Upper lobe of right lung (tissue), 1 donor: ENCODE data around the gene FLOT2. TPM values are rescaled to one million over a fixed set of nuclear protein-coding genes. Genes with fewer than 3 reads are reported as not detected.

Source experiments
- ATAC-seq: fragments of 200-7000 bp; cut with Tn5 transposase; one replicate; pipeline ENCODE4 v1.9.1; 2020; ENCODE audit warnings: mild to moderate bottlenecking, moderate library complexity
- DNase-seq: peaks from one replicate; pipeline ENCODE4 v3.0.0-alpha.2; 2020
- H3K27ac ChIP-seq: fragments of 200-600 bp; one replicate; pipeline ENCODE4 v1.8.0; 2022
- H3K27me3 ChIP-seq: fragments of 200-600 bp; one replicate; pipeline ENCODE4 v1.8.0; 2022; ENCODE audit warnings: mild to moderate bottlenecking
- H3K36me3 ChIP-seq: fragments of 200-600 bp; one replicate; pipeline ENCODE4 v1.8.0; 2022
- H3K4me1 ChIP-seq: fragments of 200-600 bp; one replicate; pipeline ENCODE4 v1.8.0; 2022
- H3K4me3 ChIP-seq: fragments of 200-600 bp; one replicate; pipeline ENCODE4 v1.8.0; 2022; ENCODE audit warnings: mild to moderate bottlenecking
- H3K9me3 ChIP-seq: fragments of 200-600 bp; one replicate; pipeline ENCODE4 v1.8.0; 2022
- intact Hi-C: fragments of 100-400 bp; cut with DNase I; formaldehyde crosslinking; loops from one replicate; pipeline ENCODE4 v1.11.0; 2022
- total RNA-seq: library from RNA; stranded (reverse); fragmentation: NEBNext Ultra II Directional; extraction: Animal tissue kit (Norgen Biotek cat#: 25700); gene quantifications from one replicate; pipeline ENCODE4 v1.2.1, GENCODE V29; 2021
- TF ChIP-seq, protein P1 (sequence below): fragments of 200-600 bp; IDR thresholded peaks from one replicate; pipeline ENCODE4 v1.8.0; 2022; ENCODE audit warnings: antibody characterized with exemption
- donor health status: DM: no; HTN: yes; CAD: no; lungs with severe emphysema.

The FLOT2 gene
- total RNA-seq, 1 donor from 2014 or later: 157 TPM

DNA sequence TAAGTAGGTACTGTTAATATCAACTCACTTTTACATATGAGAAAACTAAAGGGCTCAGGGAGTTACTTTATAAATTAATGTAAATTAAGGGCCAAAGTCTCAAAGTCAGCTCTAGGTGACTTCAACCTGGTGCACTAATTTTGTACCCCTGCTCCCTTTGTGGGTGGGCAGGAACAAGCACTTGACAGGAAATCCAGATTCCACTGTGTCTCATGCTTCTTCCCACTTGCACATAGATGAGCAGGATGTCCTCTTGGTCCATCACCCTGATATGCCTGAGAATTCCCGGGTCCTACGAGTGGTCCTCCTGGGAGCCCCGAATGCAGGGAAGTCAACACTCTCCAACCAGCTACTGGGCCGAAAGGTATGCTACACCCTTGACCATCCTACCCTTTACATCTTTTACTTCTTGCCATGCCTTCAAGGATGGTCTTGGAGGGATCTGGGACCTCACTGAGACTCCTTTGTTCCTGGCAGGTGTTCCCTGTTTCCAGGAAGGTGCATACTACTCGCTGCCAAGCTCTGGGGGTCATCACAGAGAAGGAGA, 41.4 kb downstream of the FLOT2 start:
- TF ChIP-seq, protein P1, sequence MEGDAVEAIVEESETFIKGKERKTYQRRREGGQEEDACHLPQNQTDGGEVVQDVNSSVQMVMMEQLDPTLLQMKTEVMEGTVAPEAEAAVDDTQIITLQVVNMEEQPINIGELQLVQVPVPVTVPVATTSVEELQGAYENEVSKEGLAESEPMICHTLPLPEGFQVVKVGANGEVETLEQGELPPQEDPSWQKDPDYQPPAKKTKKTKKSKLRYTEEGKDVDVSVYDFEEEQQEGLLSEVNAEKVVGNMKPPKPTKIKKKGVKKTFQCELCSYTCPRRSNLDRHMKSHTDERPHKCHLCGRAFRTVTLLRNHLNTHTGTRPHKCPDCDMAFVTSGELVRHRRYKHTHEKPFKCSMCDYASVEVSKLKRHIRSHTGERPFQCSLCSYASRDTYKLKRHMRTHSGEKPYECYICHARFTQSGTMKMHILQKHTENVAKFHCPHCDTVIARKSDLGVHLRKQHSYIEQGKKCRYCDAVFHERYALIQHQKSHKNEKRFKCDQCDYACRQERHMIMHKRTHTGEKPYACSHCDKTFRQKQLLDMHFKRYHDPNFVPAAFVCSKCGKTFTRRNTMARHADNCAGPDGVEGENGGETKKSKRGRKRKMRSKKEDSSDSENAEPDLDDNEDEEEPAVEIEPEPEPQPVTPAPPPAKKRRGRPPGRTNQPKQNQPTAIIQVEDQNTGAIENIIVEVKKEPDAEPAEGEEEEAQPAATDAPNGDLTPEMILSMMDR: no peak
- no peaks in the 10 kb centered on the region for H3K9me3 ChIP-seq
- H3K4me3 ChIP-seq: no peak overlapping the region
- DNase-seq (no peak), ATAC-seq (no peak)
- peaks cover 43% of the 10 kb centered on the region for H3K36me3 ChIP-seq
- no peaks in the 10 kb centered on the region for H3K27me3 ChIP-seq
- H3K4me1 ChIP-seq: peaks cover 10% of the 10 kb centered on the region
- no peak overlapping the region for H3K27ac ChIP-seq
- intact Hi-C loops: no loop called here

DNA sequence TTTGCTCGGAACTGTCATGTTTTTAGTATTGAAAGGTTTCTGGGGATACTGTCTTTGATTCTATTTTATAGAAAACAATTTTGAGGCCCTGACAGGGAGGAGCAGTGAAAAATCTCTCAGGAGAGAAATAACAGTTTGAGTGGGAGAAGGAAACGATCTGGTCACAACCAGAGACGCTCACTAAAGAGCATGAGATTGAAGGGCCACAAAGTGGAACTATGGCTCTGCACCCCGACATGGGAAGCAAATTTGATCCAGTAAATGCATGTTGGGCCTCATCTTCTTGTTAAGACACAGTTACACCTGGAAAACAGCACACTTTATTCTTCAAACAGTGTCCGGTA, 42.2 kb downstream of the FLOT2 start:
- peaks cover 35% of the 10 kb centered on the region for H3K36me3 ChIP-seq
- peak overlapping the region; percentile 84 for H3K27ac ChIP-seq
- peak overlapping the region; percentile 90 for H3K4me3 ChIP-seq
- TF ChIP-seq, protein P1: no peak
- intact Hi-C loops: no loop called here
- ATAC-seq (no peak), DNase-seq (no peak)
- H3K4me1 ChIP-seq: peaks cover 10% of the 10 kb centered on the region
- H3K9me3 ChIP-seq: no peaks in the 10 kb centered on the region
- H3K27me3 ChIP-seq: no peaks in the 10 kb centered on the region

DNA sequence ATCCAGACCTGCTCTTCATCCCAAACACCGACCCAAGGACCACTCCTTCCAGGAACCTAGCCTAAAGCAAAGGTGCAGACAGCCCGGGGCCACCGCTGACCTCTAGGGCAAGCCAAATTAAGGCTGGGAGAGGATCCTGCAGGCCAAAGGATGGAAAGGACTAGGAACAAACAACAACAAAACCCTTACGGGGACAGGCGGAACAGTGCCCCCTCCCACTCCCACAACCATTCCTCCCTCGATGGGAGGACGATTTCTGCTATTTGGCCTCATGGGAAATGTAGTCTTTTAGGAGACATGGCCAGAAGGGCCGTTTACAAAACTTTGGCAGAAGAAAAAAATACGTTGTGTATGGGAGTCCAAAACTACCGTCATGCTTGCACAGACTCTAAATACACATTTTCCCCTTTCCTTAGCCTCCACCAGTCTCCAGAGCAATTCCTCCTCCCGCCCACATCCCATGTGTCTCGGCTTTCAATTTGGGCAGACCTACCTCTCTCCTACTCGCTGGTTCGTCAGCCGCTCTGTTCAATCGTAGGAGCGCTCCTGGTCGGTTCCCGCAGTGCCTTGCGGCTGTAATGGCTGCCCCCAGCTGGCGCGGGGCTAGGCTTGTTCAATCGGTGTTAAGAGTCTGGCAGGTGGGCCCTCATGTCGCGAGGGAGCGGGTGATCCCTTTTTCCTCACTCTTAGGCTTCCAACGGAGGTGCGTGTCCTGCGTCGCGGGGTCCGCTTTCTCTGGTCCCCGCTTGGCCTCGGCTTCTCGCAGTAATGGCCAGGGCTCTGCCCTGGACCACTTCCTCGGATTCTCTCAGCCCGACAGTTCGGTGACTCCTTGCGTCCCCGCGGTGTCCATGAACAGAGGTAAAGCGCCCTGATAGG, 42.8 kb downstream of the FLOT2 start, which contains the start of gene ERAL1:
Gene ERAL1 (plus strand): TSS at position 560 of the 879 bp plus-strand sequence. CDS start 19 bp downstream, at position 579.
- H3K9me3 ChIP-seq: no peaks in the 10 kb centered on the region
- peak within 1 kb of the TSS; percentile 84 for H3K27ac ChIP-seq
- ATAC-seq: peak; percentile 99
- peak within 1 kb of the TSS; percentile 90 for H3K4me3 ChIP-seq
- H3K36me3 ChIP-seq: peaks cover 29% of the 10 kb centered on the region
- DNase-seq: peak; percentile 91
- H3K4me1 ChIP-seq: peaks cover 10% of the 10 kb centered on the region
- TF ChIP-seq, protein P1: no peak
- no peaks in the 10 kb centered on the region for H3K27me3 ChIP-seq
- intact Hi-C loops: no loop called here

DNA sequence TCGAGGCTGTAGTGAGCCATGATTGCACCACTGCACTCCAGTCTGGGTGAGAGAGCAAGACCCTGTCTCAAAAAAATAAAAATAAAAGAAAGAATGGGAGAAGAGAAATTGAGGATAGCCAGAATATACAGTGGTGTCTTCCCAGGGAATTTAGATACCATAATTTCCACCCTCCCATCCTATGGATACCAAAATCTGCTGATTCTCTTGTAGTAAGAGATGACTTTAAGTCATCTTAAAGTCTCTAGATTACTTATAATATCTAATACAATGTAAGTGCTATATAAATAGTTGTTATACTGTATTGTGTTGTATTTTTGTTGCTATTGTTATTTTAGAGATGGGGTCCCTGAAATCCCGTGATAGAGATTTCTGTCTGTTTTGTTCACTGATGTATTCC, 44.2 kb downstream of the FLOT2 start:
- Histone ChIP-seq H3K27me3 (no peaks in the 10 kb centered on the region), H3K9me3 (no peaks in the 10 kb centered on the region), H3K4me3 (no peak overlapping the region), H3K27ac (no peak overlapping the region), H3K36me3 (peaks cover 15% of the 10 kb centered on the region), H3K4me1 (peaks cover 10% of the 10 kb centered on the region)
- DNase-seq (no peak), ATAC-seq (no peak)
- intact Hi-C loops: no loop called here
- TF ChIP-seq, protein P1: no peak

DNA sequence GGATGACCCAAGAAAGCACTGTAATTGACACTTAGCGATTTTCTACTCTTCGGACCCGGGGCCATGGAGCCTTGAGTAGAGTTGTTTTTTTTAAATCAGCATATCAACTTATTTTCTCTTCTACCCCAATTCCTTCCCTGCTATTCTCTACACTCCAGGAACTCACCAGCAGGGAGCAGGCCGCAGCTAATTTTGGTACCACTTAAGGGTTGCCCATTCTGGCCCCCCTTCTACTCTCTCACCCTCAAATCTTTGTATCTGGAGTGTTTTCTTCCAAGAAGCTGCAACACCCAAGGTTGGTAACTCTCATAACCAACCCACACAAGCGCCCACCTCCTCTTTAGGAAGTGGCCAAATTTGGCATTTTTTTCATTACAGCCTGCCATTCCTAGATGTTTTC, 48.3 kb downstream of the FLOT2 start:
- Histone ChIP-seq H3K9me3 (no peaks in the 10 kb centered on the region), H3K4me3 (no peak overlapping the region), H3K27ac (no peak overlapping the region), H3K27me3 (no peaks in the 10 kb centered on the region), H3K4me1 (peaks cover 3% of the 10 kb centered on the region), H3K36me3 (no peaks in the 10 kb centered on the region)
- DNase-seq (no peak), ATAC-seq (peak; percentile 41)
- TF ChIP-seq, protein P1: no peak
- intact Hi-C loops: loop anchor here (10.0 kb wide), 1 partner anchor 56 kb away; the partner anchor contains the start of gene DHRS13
